ENCODE data around the gene WDR5. TPM values are rescaled to one million over a fixed set of nuclear protein-coding genes. Genes with fewer than 3 reads are reported as not detected.

Gene WDR5
- total and polyA plus RNA-seq, 10 of the 15 experiments (the other 5 are each of a cell fraction or from before 2014, with no cell fraction given) = 1.4 to 43.7 (median 33.2) TPM

DNA sequence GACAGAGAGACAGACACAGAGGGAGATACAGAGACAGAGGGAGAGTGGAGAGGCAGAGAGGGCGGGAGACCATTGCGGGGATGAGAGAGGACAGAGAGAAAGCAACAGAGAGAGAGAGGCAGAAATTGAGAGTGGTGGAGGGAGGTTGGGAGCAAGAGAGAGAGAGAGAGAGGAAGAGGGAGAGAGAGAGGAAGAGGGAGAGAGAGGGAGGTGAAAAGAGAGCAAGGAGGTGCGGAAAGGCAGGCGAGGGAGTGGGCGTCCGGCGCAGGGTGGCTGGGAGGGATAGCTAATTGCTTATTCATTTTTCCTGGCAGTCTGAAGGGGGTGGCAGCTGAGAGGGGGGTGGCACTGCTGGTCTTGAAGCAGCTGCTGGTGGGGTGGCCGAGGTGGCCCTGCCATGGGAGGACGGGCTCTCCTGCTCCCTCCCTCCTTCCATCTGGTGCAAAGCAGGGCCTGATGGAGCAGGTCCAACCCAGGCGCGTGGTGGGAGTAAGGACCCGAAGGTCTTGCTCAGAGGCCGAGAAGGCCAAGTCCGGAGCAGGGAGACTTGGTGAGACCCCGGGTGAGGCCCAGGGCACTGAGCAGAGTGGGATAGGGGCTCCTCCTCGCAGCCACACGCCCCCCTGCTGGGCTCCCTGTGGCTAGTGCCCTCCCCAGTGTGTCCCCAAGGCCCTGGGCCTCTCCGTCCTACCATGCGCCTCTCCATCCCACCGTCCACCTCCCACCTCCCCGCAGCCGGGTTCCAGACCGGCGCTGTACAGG lies 53.8 kb downstream of the WDR5 start:
- H3K4me3 ChIP-seq = no peak overlapping the region
- no peak overlapping the region for H3K27ac ChIP-seq (ENCODE audit: control insufficient read depth, insufficient read depth)
- ChIA-PET POLR2A (no interaction called here), SMC1A (ENCODE audit: uncharacterized antibody, unreplicated experiment) (no interaction called here), RAD21 (ENCODE audit: unreplicated experiment) (no interaction called here), CTCF (interaction anchor here (0.9 kb wide), 1 partner anchor 11 kb away, joined by 3 read pairs; no protein-coding TSS in a partner anchor)
- H3K4me1 ChIP-seq (ENCODE audit: control insufficient read depth, insufficient read depth, low read length) = no peaks in the 10 kb centered on the region
- H3K79me2 ChIP-seq (ENCODE audit: control insufficient read depth, insufficient read depth, low read length) = no peaks in the 10 kb centered on the region
- TF ChIP-seq CHD1 (IDR thresholded peaks at IDR 0.05; ENCODE audit: low read depth, low read length) (no peak), CREB1 (IDR thresholded peaks at IDR 0.05; ENCODE audit: low read depth) (no peak), RAD51 (IDR thresholded peaks at IDR 0.05) (no peak), MYC (IDR thresholded peaks at IDR 0.05; ENCODE audit: insufficient read depth, insufficient read length, insufficient replicate concordance, low read length, severe bottlenecking) (no peak)
- TF ChIP-seq, protein P1, sequence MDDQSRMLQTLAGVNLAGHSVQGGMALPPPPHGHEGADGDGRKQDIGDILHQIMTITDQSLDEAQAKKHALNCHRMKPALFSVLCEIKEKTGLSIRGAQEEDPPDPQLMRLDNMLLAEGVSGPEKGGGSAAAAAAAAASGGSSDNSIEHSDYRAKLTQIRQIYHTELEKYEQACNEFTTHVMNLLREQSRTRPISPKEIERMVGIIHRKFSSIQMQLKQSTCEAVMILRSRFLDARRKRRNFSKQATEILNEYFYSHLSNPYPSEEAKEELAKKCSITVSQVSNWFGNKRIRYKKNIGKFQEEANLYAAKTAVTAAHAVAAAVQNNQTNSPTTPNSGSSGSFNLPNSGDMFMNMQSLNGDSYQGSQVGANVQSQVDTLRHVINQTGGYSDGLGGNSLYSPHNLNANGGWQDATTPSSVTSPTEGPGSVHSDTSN (IDR thresholded peaks at IDR 0.05; ENCODE audit: insufficient replicate concordance, low read depth, low read length) = no peak
- TF ChIP-seq, protein P2, sequence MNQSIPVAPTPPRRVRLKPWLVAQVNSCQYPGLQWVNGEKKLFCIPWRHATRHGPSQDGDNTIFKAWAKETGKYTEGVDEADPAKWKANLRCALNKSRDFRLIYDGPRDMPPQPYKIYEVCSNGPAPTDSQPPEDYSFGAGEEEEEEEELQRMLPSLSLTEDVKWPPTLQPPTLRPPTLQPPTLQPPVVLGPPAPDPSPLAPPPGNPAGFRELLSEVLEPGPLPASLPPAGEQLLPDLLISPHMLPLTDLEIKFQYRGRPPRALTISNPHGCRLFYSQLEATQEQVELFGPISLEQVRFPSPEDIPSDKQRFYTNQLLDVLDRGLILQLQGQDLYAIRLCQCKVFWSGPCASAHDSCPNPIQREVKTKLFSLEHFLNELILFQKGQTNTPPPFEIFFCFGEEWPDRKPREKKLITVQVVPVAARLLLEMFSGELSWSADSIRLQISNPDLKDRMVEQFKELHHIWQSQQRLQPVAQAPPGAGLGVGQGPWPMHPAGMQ (IDR thresholded peaks at IDR 0.05; ENCODE audit: borderline replicate concordance) = no peak
- TF ChIP-seq, protein P3, sequence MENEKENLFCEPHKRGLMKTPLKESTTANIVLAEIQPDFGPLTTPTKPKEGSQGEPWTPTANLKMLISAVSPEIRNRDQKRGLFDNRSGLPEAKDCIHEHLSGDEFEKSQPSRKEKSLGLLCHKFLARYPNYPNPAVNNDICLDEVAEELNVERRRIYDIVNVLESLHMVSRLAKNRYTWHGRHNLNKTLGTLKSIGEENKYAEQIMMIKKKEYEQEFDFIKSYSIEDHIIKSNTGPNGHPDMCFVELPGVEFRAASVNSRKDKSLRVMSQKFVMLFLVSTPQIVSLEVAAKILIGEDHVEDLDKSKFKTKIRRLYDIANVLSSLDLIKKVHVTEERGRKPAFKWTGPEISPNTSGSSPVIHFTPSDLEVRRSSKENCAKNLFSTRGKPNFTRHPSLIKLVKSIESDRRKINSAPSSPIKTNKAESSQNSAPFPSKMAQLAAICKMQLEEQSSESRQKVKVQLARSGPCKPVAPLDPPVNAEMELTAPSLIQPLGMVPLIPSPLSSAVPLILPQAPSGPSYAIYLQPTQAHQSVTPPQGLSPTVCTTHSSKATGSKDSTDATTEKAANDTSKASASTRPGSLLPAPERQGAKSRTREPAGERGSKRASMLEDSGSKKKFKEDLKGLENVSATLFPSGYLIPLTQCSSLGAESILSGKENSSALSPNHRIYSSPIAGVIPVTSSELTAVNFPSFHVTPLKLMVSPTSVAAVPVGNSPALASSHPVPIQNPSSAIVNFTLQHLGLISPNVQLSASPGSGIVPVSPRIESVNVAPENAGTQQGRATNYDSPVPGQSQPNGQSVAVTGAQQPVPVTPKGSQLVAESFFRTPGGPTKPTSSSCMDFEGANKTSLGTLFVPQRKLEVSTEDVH (IDR thresholded peaks at IDR 0.05; ENCODE audit: low read depth, partially characterized antibody) = no peak
- no peak overlapping the region for H2AFZ ChIP-seq (ENCODE audit: control insufficient read depth, low read depth, low read length)
- H3K4me2 ChIP-seq (ENCODE audit: control insufficient read depth, insufficient read depth) = no peak overlapping the region
- no peak overlapping the region for H3K9ac ChIP-seq (ENCODE audit: control insufficient read depth, insufficient read depth, low read length)
- no peaks in the 10 kb centered on the region for H4K20me1 ChIP-seq (ENCODE audit: control insufficient read depth, insufficient read depth)
- H3K27me3 ChIP-seq (replicated peaks in 1 of 2; ENCODE audit: control insufficient read depth in 2 of 2, insufficient read depth in 2 of 2, low read length in 1 of 2) = no peaks in the 10 kb centered on the region
- no peaks in the 10 kb centered on the region for H3K9me3 ChIP-seq (replicated peaks; ENCODE audit: control insufficient read depth, insufficient read depth, low read length)
- no TSS peak for BruUV-seq (replicated peaks)
- FAIRE-seq = no peak
- intact Hi-C loops (cut with micrococcal nuclease; ENCODE audit: unreplicated experiment) = no loop called here
- H3K36me3 ChIP-seq (ENCODE audit: control insufficient read depth in 2 of 2, insufficient read depth in 2 of 2, low read length in 1 of 2) = no peaks in the 10 kb centered on the region
- DNase-seq (ENCODE audit: low read depth, low spot score) = no peak
- WGBS (ENCODE audit: insufficient coverage, insufficient replicate concordance, low lambda C conversion rate, missing lambda C conversion rate) = 37% methylated on average over 19 of the region's 24 CpGs
- in situ Hi-C loops (cut with MboI) = no loop called here
- no peak for ATAC-seq

All from GM12878 (cell line).